Activated CD4-positive, alpha-beta T cell treated with anti-CD3 and anti-CD28 coated beads, Interleukin-2, amount 10 ng/mL, durations not matched to agents 7 days and 5 days (primary cell): ENCODE results near the gene PRCC. TPM values are rescaled to one million over a fixed set of nuclear protein-coding genes. Genes with fewer than 3 reads are reported as not detected.

ENCODE experiments used
- CTCF ChIA-PET: fragments of 350-600 bp; sonication (Branson Sonifier 250); formaldehyde crosslinking; loops from one replicate; lab custom pipeline; 2021; ENCODE audit warnings: antibody characterized with exemption; lab: Charles Lee
- POLR2A ChIA-PET: fragments of 350-600 bp; sonication (Branson Sonifier 250); formaldehyde crosslinking; loops from one replicate; lab custom pipeline; 2021; ENCODE audit warnings: antibody characterized with exemption; lab: Charles Lee
- DNase-seq: peaks from one replicate; pipeline ENCODE4 v3.0.0-alpha.2; 2020
- H3K27ac Mint-ChIP-seq: one replicate; pipeline ENCODE4 v1.8.0; 2021; ENCODE audit warnings: mild to moderate bottlenecking, moderate library complexity, mixed read lengths
- H3K27me3 Mint-ChIP-seq: one replicate; pipeline ENCODE4 v1.8.0; 2021; ENCODE audit warnings: mixed read lengths
- H3K36me3 Mint-ChIP-seq: one replicate; pipeline ENCODE4 v1.8.0; 2021; ENCODE audit warnings: low read depth, mixed read lengths
- H3K4me1 Mint-ChIP-seq: one replicate; pipeline ENCODE4 v1.8.0; 2021; ENCODE audit warnings: mixed read lengths
- H3K4me3 Mint-ChIP-seq: one replicate; pipeline ENCODE4 v1.8.0; 2021; ENCODE audit warnings: mild to moderate bottlenecking, moderate library complexity, mixed read lengths
- H3K9me3 Mint-ChIP-seq: one replicate; pipeline ENCODE4 v1.8.0; 2021; ENCODE audit warnings: mixed read lengths
- total RNA-seq, 2 experiments: library from RNA; stranded (reverse); gene quantifications; one replicate each; pipeline ENCODE4 v1.2.3, GENCODE V29; 2021

Gene PRCC
- total RNA-seq, 2 experiments from 2014 or later = 70.6 to 87.7 TPM

- Mint-ChIP-seq H3K27ac (no peak overlapping the region), H3K4me3 (no peak overlapping the region), H3K36me3 (peaks cover 47% of the 10 kb centered on the region), H3K4me1 (peaks cover 7% of the 10 kb centered on the region), H3K27me3 (no peaks in the 10 kb centered on the region), H3K9me3 (no peaks in the 10 kb centered on the region)
- ChIA-PET CTCF (interaction anchor here (0.7 to 2.2 kb wide), 6 partner anchors 20 to 114 kb away, joined by 3 to 12 read pairs (median 3); partner anchors contain the start of genes INSRR and NTRK1), POLR2A (interaction anchor here (0.6 kb wide), 1 partner anchor 26 kb away, joined by 3 read pairs; no protein-coding TSS in a partner anchor)
- no peak for DNase-seq
Measured at GRCh38 chr1:156789621-156790318, 22.4 kb downstream of the PRCC start.

GRCh38 chr1:156794506-156795373 lies 27.4 kb downstream of the PRCC start:
- Mint-ChIP-seq H3K4me3 (no peak overlapping the region), H3K27ac (no peak overlapping the region), H3K4me1 (peaks cover 4% of the 10 kb centered on the region), H3K36me3 (peaks cover 57% of the 10 kb centered on the region), H3K27me3 (no peaks in the 10 kb centered on the region), H3K9me3 (no peaks in the 10 kb centered on the region)
- ChIA-PET CTCF (interaction anchor here (2.0 to 21.9 kb wide), 2 partner anchors 64 to 89 kb away, joined by 4 to 247 read pairs; partner anchors contain the start of genes INSRR and NTRK1), POLR2A (no interaction called here)
- DNase-seq = no peak

GRCh38 chr1:156795374-156795733 lies 28.0 kb downstream of the PRCC start:
- POLR2A ChIA-PET = no interaction called here
- H3K27ac Mint-ChIP-seq = no peak overlapping the region
- no peak for DNase-seq
- peaks cover 6% of the 10 kb centered on the region for H3K4me1 Mint-ChIP-seq
- no peak overlapping the region for H3K4me3 Mint-ChIP-seq
- peaks cover 53% of the 10 kb centered on the region for H3K36me3 Mint-ChIP-seq
- no peaks in the 10 kb centered on the region for H3K27me3 Mint-ChIP-seq
- H3K9me3 Mint-ChIP-seq = no peaks in the 10 kb centered on the region
- CTCF ChIA-PET = interaction anchor here (0.9 to 21.9 kb wide), 5 partner anchors 10 to 89 kb away, joined by 3 to 247 read pairs (median 8); partner anchors contain the start of genes INSRR and NTRK1

GRCh38 chr1:156795787-156796186 lies 28.5 kb downstream of the PRCC start:
- Mint-ChIP-seq H3K36me3 (peaks cover 51% of the 10 kb centered on the region), H3K9me3 (no peaks in the 10 kb centered on the region), H3K27me3 (no peaks in the 10 kb centered on the region), H3K4me1 (peaks cover 7% of the 10 kb centered on the region), H3K27ac (no peak overlapping the region), H3K4me3 (no peak overlapping the region)
- ChIA-PET CTCF (interaction anchor here (0.9 to 21.9 kb wide), 6 partner anchors 10 to 96 kb away, joined by 3 to 247 read pairs (median 6); partner anchors contain the start of genes INSRR and NTRK1), POLR2A (no interaction called here)
- no peak for DNase-seq

GRCh38 chr1:156796340-156797097 lies 29.2 kb downstream of the PRCC start:
- Mint-ChIP-seq H3K27me3 (no peaks in the 10 kb centered on the region), H3K9me3 (no peaks in the 10 kb centered on the region), H3K27ac (no peak overlapping the region), H3K4me3 (no peak overlapping the region), H3K36me3 (peaks cover 45% of the 10 kb centered on the region), H3K4me1 (peaks cover 15% of the 10 kb centered on the region)
- no peak for DNase-seq
- ChIA-PET POLR2A (no interaction called here), CTCF (interaction anchor here (0.7 to 21.9 kb wide), 13 partner anchors 9 to 131 kb away, joined by 3 to 247 read pairs (median 4); partner anchors contain the start of genes INSRR and NTRK1)

DNA sequence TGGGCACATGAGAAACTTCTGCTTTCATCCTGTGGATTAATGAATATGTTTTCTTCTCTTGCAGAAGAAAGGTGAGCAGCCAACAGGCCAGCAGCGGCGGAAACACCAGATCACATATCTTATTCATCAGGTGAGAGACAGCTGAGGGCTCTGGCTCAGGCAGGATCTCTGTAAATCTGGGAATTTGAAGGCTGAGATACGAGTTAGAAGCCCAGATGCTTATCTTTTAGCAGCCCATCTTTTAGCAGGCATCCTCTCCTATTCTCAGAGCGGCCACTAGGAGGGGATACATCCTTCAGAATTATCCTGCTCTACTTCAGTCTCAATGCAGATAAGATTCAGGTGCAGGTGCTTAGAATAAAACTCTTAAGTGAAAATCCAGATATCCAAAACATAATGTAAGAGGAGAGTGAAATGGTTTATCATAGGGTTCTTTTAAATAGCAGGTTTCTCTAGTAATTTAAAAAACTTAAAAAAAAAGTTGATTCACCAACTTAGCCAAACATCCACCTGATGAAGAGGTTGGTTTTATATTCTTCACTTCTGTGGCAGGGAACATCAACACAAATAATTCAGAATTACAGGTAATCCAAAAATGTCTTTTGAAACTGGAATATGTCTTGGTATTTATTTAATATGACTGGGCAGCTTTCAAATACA lies 30.0 kb downstream of the PRCC start:
- Mint-ChIP-seq H3K27ac (no peak overlapping the region), H3K27me3 (no peaks in the 10 kb centered on the region), H3K36me3 (peaks cover 42% of the 10 kb centered on the region), H3K4me1 (peaks cover 20% of the 10 kb centered on the region), H3K9me3 (no peaks in the 10 kb centered on the region), H3K4me3 (no peak overlapping the region)
- ChIA-PET CTCF (interaction anchor here (0.7 to 21.9 kb wide), 12 partner anchors 10 to 130 kb away, joined by 3 to 247 read pairs (median 4); partner anchors contain the start of genes INSRR and NTRK1), POLR2A (no interaction called here)
- DNase-seq = peak; percentile 77

- DNase-seq = no peak
- CTCF ChIA-PET = interaction anchor here (0.9 to 21.9 kb wide), 12 partner anchors 11 to 112 kb away, joined by 3 to 247 read pairs (median 6); partner anchors contain the start of genes INSRR and NTRK1
- peaks cover 20% of the 10 kb centered on the region for H3K36me3 Mint-ChIP-seq
- H3K4me3 Mint-ChIP-seq = no peak overlapping the region
- peak overlapping the region; percentile 22 for H3K27ac Mint-ChIP-seq
- H3K9me3 Mint-ChIP-seq = no peaks in the 10 kb centered on the region
- H3K4me1 Mint-ChIP-seq = peaks cover 21% of the 10 kb centered on the region
- no peaks in the 10 kb centered on the region for H3K27me3 Mint-ChIP-seq
- POLR2A ChIA-PET = interaction anchor here (1.1 kb wide), 1 partner anchor 20 kb away, joined by 3 read pairs; no protein-coding TSS in a partner anchor
Measured at GRCh38 chr1:156801409-156802121, 34.2 kb downstream of the PRCC start.

- H3K27me3 Mint-ChIP-seq = no peaks in the 10 kb centered on the region
- ChIA-PET CTCF (interaction anchor here (0.5 to 21.9 kb wide), 9 partner anchors 11 to 112 kb away, joined by 3 to 247 read pairs (median 6); partner anchors contain the start of genes INSRR, NTRK1 and SH2D2A), POLR2A (interaction anchor here (1.0 kb wide), 1 partner anchor 12 kb away, joined by 3 read pairs; no protein-coding TSS in a partner anchor)
- peak overlapping the region; percentile 10 for H3K27ac Mint-ChIP-seq
- peaks cover 30% of the 10 kb centered on the region for H3K4me1 Mint-ChIP-seq
- DNase-seq = no peak
- H3K4me3 Mint-ChIP-seq = no peak overlapping the region
- H3K36me3 Mint-ChIP-seq = peaks cover 22% of the 10 kb centered on the region
- no peaks in the 10 kb centered on the region for H3K9me3 Mint-ChIP-seq
Measured at GRCh38 chr1:156802421-156802935, 35.1 kb downstream of the PRCC start.

- H3K9me3 Mint-ChIP-seq = no peaks in the 10 kb centered on the region
- no peaks in the 10 kb centered on the region for H3K27me3 Mint-ChIP-seq
- ChIA-PET POLR2A (interaction anchor here (1.0 kb wide), 1 partner anchor 11 kb away, joined by 3 read pairs; no protein-coding TSS in a partner anchor), CTCF (interaction anchor here (0.5 to 21.9 kb wide), 9 partner anchors 10 to 113 kb away, joined by 3 to 247 read pairs (median 6); partner anchors contain the start of genes INSRR, NTRK1 and SH2D2A)
- H3K36me3 Mint-ChIP-seq = peaks cover 25% of the 10 kb centered on the region
- no peak overlapping the region for H3K27ac Mint-ChIP-seq
- peaks cover 38% of the 10 kb centered on the region for H3K4me1 Mint-ChIP-seq
- H3K4me3 Mint-ChIP-seq = no peak overlapping the region
- DNase-seq = no peak
Measured at GRCh38 chr1:156803086-156803851, 35.9 kb downstream of the PRCC start.

- H3K4me1 Mint-ChIP-seq = peaks cover 46% of the 10 kb centered on the region
- peak overlapping the region; percentile 75 for H3K27ac Mint-ChIP-seq
- ChIA-PET CTCF (interaction anchor here (1.4 to 21.9 kb wide), 3 partner anchors 9 to 55 kb away, joined by 6 to 247 read pairs (median 23); partner anchors contain the start of genes INSRR and NTRK1), POLR2A (no interaction called here)
- no peak overlapping the region for H3K4me3 Mint-ChIP-seq
- DNase-seq = no peak
- H3K36me3 Mint-ChIP-seq = peaks cover 28% of the 10 kb centered on the region
- H3K27me3 Mint-ChIP-seq = no peaks in the 10 kb centered on the region
- H3K9me3 Mint-ChIP-seq = no peaks in the 10 kb centered on the region
Measured at GRCh38 chr1:156804026-156804425, 36.7 kb downstream of the PRCC start.
